Measurements from ENCODE around the gene OPTN. TPM values are rescaled to one million over a fixed set of nuclear protein-coding genes. Genes with fewer than 3 reads are reported as not detected.

The OPTN gene
- total and polyA plus RNA-seq, 5 donors from 2014 or later: 71.9 to 209 (median 103) TPM

Other genes with a start within 250 kb of the OPTN start
- gene CCDC3, start 98.5 kb upstream of the OPTN start, total RNA-seq: 0.15 TPM
- not detected for gene CCDC3, start 98.5 kb upstream of the OPTN start, polyA plus RNA-seq
- gene MCM10, start 61.4 kb downstream of the OPTN start, total RNA-seq: 2.1 TPM
- 1 to 10 TPM in 1 of 4 donors, under 1 TPM in 3; 0.19 to 1.4 (median 0.43) TPM for gene MCM10, start 61.4 kb downstream of the OPTN start, polyA plus RNA-seq
- not detected for gene UCMA, start 134.2 kb downstream of the OPTN start, total RNA-seq
- not detected for gene UCMA, start 134.2 kb downstream of the OPTN start, polyA plus RNA-seq
- 11.0 TPM for gene PHYH, start 199.9 kb downstream of the OPTN start, total RNA-seq
- 10 to 100 TPM; 10.2 to 13.7 (median 12.3) TPM for gene PHYH, start 199.9 kb downstream of the OPTN start, polyA plus RNA-seq
- 26.6 TPM for gene SEPHS1, start 248.1 kb downstream of the OPTN start, total RNA-seq
- 10 to 100 TPM; 14.6 to 22.2 (median 17.6) TPM for gene SEPHS1, start 248.1 kb downstream of the OPTN start, polyA plus RNA-seq